Spleen (tissue), 7 donors: ENCODE results near the gene CEACAM5.

Experiments used
- POLR2A ChIP-seq, 3 donors: fragments of 450-650 bp; IDR thresholded peaks; one replicate each; pipeline ENCODE4 v1.5.1; 2017; ENCODE audit warnings: antibody characterized with exemption in 3 of 3, mild to moderate bottlenecking in 1 of 3
- TF ChIP-seq, protein P1 (sequence below), 11 experiments: fragments of 200-600 bp in 7 of 11; fragments of 450-650 bp in 4 of 11; sonication (generic) in 4 of 11; IDR thresholded peaks in 8 of 11; conservative IDR thresholded peaks in 3 of 11; 1 replicate in 7 of 11; 2 replicates in 4 of 11; pipeline versions ENCODE4 v1.4.0 to v1.8.0; 2016 to 2021; ENCODE audit warnings: antibody characterized with exemption in 11 of 11, inconsistent platforms in 4 of 11, mild to moderate bottlenecking in 1 of 11
- donor health status: DM: no; HTN: no; CAD: no; lungs with moderate emphysema.
- donor health status: DM: no; HTN: no; CAD: no.
- donor health status: DM: no; HTN: no; CAD: no.

DNA sequence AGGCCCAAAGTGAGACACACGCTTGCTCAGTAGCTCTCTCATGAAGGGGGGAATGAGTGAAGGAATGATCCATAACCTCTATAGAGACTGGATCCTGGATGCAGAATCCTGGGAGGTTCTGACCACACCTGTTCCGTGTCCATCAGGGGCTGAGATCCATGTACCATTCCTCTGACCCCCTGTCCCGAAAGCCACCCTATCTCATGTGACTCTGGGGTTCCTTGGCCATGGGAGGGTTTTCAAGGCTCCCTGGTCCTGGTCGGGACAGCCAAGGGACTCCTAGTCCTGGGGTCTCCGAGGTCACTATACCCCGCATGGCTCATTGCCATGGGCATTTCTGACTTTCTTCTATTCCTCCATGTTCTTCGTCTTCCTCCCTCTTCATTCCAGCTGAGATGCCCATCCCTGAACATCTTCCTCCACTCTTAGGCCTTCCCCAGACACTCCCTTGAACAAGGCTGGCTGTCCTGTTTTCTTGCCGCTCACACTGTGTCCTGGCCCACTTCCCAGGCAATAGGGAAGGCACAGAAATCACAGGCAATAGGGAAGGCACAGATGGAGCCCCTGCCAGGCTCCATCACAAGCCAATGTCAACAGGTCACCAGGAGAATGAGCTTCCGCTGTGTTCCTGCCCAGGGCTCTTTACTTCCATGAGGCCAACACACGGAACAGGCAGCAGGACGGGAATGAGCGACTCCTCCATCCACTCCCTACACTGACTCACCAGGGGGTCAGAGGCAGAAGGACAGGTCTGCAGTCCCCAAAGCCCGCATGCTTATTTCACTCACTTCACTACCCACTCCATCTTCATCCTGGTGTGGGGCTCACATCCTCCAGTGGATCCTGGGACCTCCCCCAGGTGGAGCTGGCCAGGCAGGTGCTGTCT is 3.2 kb downstream of the CEACAM5 start:
- no peak for TF ChIP-seq POLR2A (IDR thresholded peaks at IDR 0.05)
- TF ChIP-seq, protein P1, sequence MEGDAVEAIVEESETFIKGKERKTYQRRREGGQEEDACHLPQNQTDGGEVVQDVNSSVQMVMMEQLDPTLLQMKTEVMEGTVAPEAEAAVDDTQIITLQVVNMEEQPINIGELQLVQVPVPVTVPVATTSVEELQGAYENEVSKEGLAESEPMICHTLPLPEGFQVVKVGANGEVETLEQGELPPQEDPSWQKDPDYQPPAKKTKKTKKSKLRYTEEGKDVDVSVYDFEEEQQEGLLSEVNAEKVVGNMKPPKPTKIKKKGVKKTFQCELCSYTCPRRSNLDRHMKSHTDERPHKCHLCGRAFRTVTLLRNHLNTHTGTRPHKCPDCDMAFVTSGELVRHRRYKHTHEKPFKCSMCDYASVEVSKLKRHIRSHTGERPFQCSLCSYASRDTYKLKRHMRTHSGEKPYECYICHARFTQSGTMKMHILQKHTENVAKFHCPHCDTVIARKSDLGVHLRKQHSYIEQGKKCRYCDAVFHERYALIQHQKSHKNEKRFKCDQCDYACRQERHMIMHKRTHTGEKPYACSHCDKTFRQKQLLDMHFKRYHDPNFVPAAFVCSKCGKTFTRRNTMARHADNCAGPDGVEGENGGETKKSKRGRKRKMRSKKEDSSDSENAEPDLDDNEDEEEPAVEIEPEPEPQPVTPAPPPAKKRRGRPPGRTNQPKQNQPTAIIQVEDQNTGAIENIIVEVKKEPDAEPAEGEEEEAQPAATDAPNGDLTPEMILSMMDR (IDR thresholded peaks at IDR 0.05 in 8 of 11, conservative IDR thresholded peaks at IDR 0.05 in 3 of 11), result no peak
